Right lung (tissue), 5 donors: Measurements from ENCODE around the gene SCAPER. TPM values are rescaled to one million over a fixed set of nuclear protein-coding genes. Genes with fewer than 3 reads are reported as not detected.
"Not testable (repeated sequence)": the region's sequence is repeated elsewhere in the genome, so short reads cannot be mapped to it uniquely, and the experiment has no call there.

Source experiments
- DNase-seq, 2 donors: peaks; one replicate each; pipeline ENCODE4 v3.0.0-alpha.2; 2013
- polyA plus RNA-seq, 5 donors: library from polyadenylated mRNA; unstranded; fragments of 120-200 nt; gene quantifications; one replicate each; pipeline versions ENCODE4 v1.2.1 to v1.2.3, GENCODE V29; 2013; ENCODE audit warnings: inconsistent platforms in 1 of 5, low replicate concordance in 1 of 5; ENCODE audit not compliant: insufficient read length in 5 of 5, insufficient read depth in 1 of 5

Gene SCAPER
- polyA plus RNA-seq, 5 donors: 21.3 to 30.2 (median 26.1) TPM

GRCh38 chr15:76577879-76578512, 327.1 kb downstream of the SCAPER start:
- DNase-seq: no peak

- peak; percentile 71 to 77 for DNase-seq
Observed at GRCh38 chr15:76576523-76577279, 328.4 kb downstream of the SCAPER start.

- DNase-seq: no peak
Observed at GRCh38 chr15:76575679-76576078, 329.5 kb downstream of the SCAPER start.

- no peak for DNase-seq
Observed at GRCh38 chr15:76575274-76575673, 329.9 kb downstream of the SCAPER start.

- DNase-seq: no peak
Observed at GRCh38 chr15:76572983-76573314, 332.2 kb downstream of the SCAPER start.

- peak; percentile 23 to 38 for DNase-seq
Observed at GRCh38 chr15:76566276-76566675, 338.9 kb downstream of the SCAPER start.

- DNase-seq: no peak
Observed at GRCh38 chr15:76565366-76565765, 339.8 kb downstream of the SCAPER start.

- no peak for DNase-seq
Observed at GRCh38 chr15:76555247-76555646, 349.9 kb downstream of the SCAPER start.

- DNase-seq: no peak
Observed at GRCh38 chr15:76553564-76553963, 351.6 kb downstream of the SCAPER start.

GRCh38 chr15:76553102-76553501, 352.0 kb downstream of the SCAPER start:
- no peak for DNase-seq

- no peak for DNase-seq
Observed at GRCh38 chr15:76546805-76547204, 358.3 kb downstream of the SCAPER start.

GRCh38 chr15:76533995-76534394, 371.1 kb downstream of the SCAPER start:
- DNase-seq: peak in 1 of 2 donors; percentile 6

GRCh38 chr15:76533060-76533820, 371.9 kb downstream of the SCAPER start:
- peak in 1 of 2 donors; percentile 6 for DNase-seq

- no peak for DNase-seq
Observed at GRCh38 chr15:76529911-76530310, 375.2 kb downstream of the SCAPER start.

GRCh38 chr15:76526111-76526510, 379.0 kb downstream of the SCAPER start:
- DNase-seq: no peak

GRCh38 chr15:76517910-76518309, 387.2 kb downstream of the SCAPER start:
- no peak for DNase-seq

GRCh38 chr15:76514282-76514681, 390.9 kb downstream of the SCAPER start:
- no peak for DNase-seq

- no peak for DNase-seq
Observed at GRCh38 chr15:76512971-76513370, 392.2 kb downstream of the SCAPER start.

GRCh38 chr15:76510663-76511062, 394.5 kb downstream of the SCAPER start:
- DNase-seq: not testable (repeated sequence)

- no peak for DNase-seq
Observed at GRCh38 chr15:76503804-76504203, 401.3 kb downstream of the SCAPER start.

- DNase-seq: no peak
Observed at GRCh38 chr15:76503121-76503520, 402.0 kb downstream of the SCAPER start.

- DNase-seq: no peak
Observed at GRCh38 chr15:76502678-76503077, 402.5 kb downstream of the SCAPER start.

- DNase-seq: not testable (repeated sequence)
Observed at GRCh38 chr15:76502185-76502584, 403.0 kb downstream of the SCAPER start.
